HG03432 (cell line): Measurements from ENCODE around the gene GAB2.

Source experiments
- ATAC-seq: cut with Tn5 transposase; IDR thresholded peaks from one replicate; pipeline ENCODE4 v1.9.1; 2021; ENCODE audit warnings: mild to moderate bottlenecking, moderate library complexity; ENCODE audit not compliant: unreplicated experiment

The GAB2 gene

DNA sequence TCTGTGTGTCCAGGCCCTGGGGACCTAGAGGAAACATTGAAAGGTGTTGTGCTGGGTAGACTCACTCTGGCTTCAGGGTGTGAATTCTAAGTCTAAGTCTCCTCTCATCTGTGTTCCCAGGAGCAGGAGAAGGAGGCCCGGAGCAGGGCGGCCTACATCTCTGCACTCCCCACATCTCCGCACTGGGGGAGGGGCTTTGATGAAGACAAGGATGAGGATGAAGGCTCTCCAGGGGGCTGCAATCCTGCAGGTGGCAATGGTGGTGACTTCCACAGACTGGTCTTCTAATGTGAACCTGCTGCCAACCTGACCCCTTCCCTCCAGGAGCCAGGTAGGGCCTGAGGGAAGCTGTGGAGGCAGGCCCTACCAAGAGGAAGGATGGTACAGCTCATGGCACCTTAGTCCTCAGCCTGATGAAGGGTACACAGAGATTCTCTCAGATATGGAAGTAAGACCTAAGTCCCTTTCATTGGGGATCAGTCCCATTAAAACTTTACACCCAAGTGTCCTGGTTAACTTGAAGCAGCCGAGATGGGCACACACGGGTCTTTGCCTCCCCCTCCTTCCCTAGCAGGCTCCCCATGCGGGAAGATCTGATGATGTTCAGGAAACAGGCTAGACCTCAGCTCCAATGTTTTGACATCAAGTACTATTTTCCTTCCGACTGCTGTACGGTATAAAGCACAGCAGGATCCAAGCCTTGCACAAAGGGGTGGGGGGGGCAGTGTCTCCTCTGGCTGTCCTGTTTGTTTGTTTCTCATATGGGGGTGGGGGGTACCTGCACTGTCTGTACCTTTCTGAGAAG, 203.9 kb downstream of the GAB2 start:
- ATAC-seq = no peak

GRCh38 chr11:78212586-78213371, 204.8 kb downstream of the GAB2 start:
- ATAC-seq = no peak

DNA sequence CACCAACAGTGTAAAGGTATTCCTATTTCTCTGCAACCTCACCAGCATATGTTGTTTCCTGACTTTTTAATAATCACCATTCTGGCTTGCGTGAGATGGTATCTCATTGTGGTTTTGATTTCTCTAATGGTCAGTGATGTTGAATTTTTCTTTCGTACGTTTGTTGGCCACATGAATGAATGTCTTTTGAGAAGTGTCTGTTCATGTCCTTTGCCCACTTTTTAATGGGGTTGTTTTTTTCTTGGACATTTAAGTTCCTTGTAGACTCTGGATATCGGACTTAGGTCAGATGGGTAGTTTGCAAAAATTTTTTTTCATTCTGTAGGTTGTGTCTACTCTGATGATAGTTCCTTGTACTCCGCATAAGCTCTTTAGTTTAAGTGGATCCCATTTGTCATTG, 206.1 kb downstream of the GAB2 start:
- no peak for ATAC-seq

DNA sequence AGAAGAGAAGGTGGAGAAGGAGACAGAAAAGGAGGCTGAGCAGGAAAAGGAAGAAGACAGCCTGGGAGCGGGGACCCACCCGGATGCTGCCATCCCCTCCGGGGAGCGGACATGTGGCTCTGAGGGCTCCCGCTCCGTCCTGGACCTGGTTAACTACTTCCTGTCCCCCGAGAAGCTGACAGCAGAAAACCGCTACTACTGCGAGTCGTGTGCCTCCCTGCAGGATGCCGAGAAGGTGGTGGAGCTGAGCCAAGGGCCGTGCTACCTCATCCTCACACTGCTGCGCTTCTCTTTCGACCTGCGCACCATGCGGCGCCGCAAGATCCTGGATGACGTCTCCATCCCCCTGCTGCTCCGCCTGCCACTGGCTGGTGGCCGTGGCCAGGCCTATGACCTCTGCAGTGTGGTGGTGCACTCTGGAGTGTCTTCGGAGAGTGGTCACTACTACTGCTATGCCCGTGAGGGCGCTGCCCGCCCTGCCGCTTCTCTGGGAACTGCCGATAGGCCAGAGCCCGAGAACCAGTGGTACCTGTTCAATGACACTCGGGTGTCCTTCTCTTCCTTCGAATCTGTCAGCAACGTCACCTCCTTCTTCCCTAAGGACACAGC, 207.5 kb downstream of the GAB2 start:
- ATAC-seq = no peak

GRCh38 chr11:78209478-78209877, 208.1 kb downstream of the GAB2 start:
- ATAC-seq = no peak

DNA sequence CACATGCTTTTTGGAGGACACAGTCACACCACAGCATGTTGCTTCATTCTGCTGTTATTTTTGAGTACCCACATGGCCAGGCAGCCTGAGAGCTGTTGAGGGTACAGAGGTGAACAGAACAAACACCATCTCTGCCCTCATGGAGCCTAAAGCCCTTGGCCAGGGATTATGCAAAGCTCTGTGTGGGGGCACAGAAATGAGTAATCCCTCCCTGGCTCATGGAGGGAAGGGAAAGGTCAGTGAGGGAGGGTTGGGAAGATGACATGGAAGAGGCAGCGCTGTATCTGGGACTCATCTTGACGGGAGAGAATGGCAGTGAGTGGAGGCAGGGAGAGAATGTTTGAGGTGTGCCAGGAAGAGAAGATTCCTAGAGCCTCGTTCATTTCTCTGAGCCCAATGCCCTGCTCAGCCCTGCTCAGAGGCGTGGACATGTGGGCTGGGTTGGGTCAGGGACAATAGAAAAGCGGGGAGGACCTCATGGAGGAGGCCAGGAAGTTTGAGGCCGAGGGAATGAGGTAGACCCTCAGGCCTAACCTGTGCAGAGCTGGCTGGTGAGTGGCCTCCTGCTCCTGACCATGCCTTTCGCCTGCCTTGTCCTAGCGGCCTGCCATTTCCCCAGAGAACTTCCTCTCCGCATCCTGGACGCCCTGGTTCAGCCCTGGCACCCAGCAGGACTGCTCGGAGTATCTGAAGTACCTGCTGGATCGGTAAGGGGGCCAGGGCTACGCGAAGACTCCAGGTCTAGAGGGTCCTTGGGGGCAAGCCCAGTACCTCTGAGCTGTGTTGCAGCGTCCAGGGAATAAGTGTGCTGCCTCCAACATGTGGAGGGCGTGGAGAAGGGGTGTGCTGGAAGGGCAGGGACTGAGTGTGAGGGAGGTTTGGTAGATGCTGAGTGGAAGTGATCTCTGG, 209.1 kb downstream of the GAB2 start:
- no peak for ATAC-seq

DNA sequence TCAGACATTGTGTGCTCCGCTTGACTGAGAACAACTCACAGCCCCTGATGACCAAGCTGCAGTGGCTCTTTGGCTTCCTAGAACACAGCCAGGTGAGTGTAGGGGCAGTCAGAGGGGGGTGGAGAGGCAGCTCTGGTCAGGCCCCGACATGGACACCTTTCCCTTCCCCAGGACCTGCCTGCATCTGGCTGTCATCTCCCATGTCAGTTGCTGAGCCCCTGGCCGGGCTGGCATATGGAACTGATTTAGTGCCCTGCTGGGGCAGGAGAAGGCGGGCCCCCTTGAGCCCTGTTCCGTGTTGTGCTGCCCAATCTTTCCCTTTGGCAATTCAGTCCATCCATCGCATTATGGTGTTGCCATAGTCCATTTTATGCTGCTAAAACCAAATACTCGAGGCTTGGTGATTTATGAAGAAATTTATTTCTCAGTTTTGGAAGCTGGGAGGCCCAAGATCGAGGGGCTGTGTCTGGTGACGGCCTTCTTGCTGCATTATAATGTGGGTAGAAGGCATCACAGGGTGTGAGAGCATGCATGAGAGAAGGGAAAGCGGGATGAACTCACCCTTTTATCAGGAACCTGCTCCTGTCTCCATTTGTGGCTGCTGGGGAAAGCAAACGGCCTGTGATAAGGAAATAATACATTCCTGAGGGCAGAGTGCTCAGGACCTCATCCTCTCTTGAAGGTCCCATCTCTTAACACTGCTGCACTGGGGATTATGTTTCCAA, 209.9 kb downstream of the GAB2 start:
- ATAC-seq = no peak

GRCh38 chr11:78205691-78206090, 211.9 kb downstream of the GAB2 start:
- no peak for ATAC-seq

GRCh38 chr11:78205256-78205655, 212.4 kb downstream of the GAB2 start:
- no peak for ATAC-seq

GRCh38 chr11:78203184-78203583, 214.4 kb downstream of the GAB2 start:
- ATAC-seq = no peak

GRCh38 chr11:78202733-78203167, 214.9 kb downstream of the GAB2 start:
- ATAC-seq = no peak

DNA sequence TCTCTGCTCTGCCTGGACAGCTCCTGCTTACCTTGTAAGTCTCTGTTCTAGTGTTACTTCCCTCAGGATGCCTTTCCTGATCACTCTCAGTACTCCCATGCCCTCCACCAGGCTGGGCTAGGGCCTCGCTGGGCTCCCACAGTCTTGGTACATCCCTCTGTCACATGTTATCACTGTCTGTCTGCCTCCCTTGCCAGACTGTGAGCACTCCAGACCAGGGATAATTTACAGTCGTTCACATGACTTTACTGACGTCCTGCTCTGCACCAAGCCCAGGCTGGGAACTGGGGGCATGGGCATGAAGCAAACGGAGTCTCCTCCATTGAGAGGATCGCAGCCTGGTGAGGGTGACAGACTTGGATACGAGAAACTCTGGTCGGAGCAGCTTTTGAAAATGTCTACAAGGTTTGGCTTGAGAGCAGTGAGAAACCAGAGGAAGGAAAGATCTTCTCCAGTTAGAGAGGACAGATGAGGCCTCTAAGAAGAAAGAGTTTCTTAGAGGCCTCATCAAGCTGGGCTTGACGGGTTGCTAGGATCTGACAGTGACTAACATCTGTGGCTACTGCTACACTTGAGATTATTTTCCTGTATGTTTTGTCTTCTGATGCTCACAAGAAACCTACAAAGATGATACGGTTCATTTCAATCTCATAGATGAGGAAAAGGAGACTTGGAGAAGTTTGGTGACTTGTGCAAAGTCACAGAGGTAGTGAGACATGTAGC, 216.4 kb downstream of the GAB2 start:
- ATAC-seq = no peak

DNA sequence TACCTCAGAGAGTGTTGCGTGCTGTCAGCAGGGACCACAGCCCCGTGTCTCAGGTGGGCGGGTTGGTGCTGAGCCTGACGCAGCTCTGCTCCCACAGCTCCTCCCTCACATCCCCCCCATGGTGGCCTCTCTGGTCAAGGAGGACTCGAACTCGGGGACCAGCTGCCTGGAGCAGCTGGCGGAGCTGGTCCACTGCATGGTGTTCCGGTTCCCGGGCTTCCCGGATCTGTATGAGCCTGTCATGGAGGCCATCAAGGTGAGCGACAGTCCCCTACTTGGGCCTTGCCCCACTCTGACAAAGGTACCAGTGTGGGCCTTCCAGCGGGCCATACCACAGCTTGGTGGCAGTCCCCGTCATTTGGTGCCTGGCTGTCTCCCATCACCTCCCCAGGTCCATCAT, 217.1 kb downstream of the GAB2 start:
- no peak for ATAC-seq

GRCh38 chr11:78200061-78200460, 217.6 kb downstream of the GAB2 start:
- no peak for ATAC-seq

DNA sequence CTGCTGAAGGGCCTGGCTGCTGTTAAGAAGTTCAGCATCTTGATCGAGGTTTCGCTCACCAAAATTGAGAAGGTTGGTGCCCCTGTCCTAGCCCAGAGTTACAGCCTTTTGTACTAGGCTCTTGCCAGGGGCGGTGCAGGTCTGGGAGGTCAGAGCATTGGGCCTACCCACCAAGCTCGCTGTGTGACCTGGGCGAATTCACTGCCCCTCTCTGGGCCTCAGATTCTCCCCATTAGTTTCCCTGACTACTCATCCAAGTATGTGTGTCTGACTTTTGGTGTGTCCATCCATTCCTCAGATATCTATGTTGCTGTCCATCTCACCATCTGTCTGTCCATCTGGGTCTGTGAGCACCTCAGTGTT, 218.0 kb downstream of the GAB2 start:
- ATAC-seq = no peak

- no peak for ATAC-seq
These were observed 218.5 kb downstream of the GAB2 start for GRCh38 chr11:78199015-78199652.

DNA sequence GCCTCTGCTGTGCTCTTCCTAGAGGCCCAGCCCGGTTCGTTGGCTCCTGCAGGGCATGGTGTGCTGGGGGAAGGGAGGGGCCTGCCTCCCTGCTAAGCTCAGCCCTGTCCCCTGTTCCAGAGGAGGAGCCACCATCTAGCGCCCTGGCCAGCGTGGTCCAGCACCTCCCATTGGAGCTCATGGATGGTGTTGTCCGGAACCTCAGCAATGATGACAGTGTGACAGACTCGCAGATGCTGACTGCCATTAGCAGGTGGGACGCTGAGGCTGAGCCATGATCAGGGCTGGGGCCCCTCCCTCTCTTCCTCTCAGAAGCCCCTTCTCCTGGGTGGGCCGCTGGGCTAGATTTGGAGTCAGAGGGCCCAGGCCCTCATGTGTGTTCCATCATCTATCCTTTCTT, 219.8 kb downstream of the GAB2 start:
- no peak for ATAC-seq

DNA sequence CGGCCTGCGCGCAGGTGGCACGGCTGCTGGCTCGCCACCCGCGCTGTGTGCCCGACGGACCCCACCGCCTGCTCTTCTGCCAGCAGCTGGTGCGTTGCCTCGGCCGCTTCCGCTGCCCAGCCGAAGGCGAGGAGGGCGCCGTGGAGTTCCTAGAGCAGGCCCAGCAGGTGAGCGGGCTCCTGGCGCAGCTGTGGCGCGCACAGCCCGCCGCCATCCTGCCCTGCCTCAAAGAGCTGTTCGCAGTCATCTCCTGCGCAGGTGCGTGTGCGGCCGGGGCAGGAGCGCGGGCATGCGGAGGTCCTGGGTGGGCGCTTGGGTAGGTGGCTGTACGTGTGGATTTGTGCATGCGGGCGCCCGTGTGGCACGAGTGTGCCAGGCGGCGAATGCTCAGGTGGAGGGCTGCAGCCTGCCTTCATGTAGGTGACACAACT, 220.9 kb downstream of the GAB2 start:
- ATAC-seq = no peak
